Ascending aorta (tissue), 2 donors: ENCODE measurements around the gene NUP50. TPM values are rescaled to one million over a fixed set of nuclear protein-coding genes. Genes with fewer than 3 reads are reported as not detected.

Experiments
- DNase-seq, 2 donors: peaks; one replicate each; pipeline ENCODE4 v3.0.0-alpha.2; 2019; ENCODE audit warnings: low spot score in 2 of 2
- H3K27ac ChIP-seq, 2 donors: fragments of 200-600 bp; sonication (generic); one replicate each; pipeline ENCODE4 v1.5.1; 2016 to 2017; ENCODE audit warnings: mild to moderate bottlenecking in 1 of 2
- H3K27me3 ChIP-seq: fragments of 200-600 bp; sonication (generic); one replicate; pipeline ENCODE4 v1.5.1; 2017
- H3K36me3 ChIP-seq, 2 donors: fragments of 200-600 bp; sonication (generic); one replicate each; pipeline ENCODE4 v1.5.1; 2016
- H3K4me1 ChIP-seq, 2 donors: fragments of 200-600 bp; sonication (generic); one replicate each; pipeline ENCODE4 v1.5.1; 2016 to 2017; ENCODE audit warnings: mild to moderate bottlenecking in 1 of 2
- H3K4me3 ChIP-seq, 2 donors: fragments of 200-600 bp; sonication (generic); one replicate each; pipeline ENCODE4 v1.5.1; 2016 to 2017; ENCODE audit warnings: mild to moderate bottlenecking in 1 of 2
- H3K9me3 ChIP-seq, 2 donors: fragments of 200-600 bp; sonication (generic); one replicate each; pipeline ENCODE4 v1.5.1; 2016
- CTCF ChIP-seq, 3 experiments: fragments of 200-600 bp in 2 of 3; fragments of 450-650 bp in 1 of 3; sonication (generic) in 2 of 3; IDR thresholded peaks; one replicate each; pipeline ENCODE4 v1.5.1; 2016 to 2019; ENCODE audit warnings: antibody characterized with exemption in 3 of 3, mild to moderate bottlenecking in 1 of 3, moderate library complexity in 1 of 3
- intact Hi-C: fragments of 100-400 bp; cut with DNase I; formaldehyde crosslinking; loops from one replicate; pipeline ENCODE4 v1.15.1; 2023
- total RNA-seq: library from RNA; depleted of rRNA; stranded (reverse); fragments of >200 nt; gene quantifications from one replicate; pipeline ENCODE4 v1.1.0, GENCODE V29; 2016

NUP50 gene
- total RNA-seq, 1 donor from 2014 or later = 75.8 TPM

- peak overlapping the region in 1 of 2 donors; percentile 21 for H3K27ac ChIP-seq
- no peak overlapping the region for H3K4me3 ChIP-seq
- intact Hi-C loops = no loop called here
- H3K9me3 ChIP-seq = no peaks in the 10 kb centered on the region
- H3K4me1 ChIP-seq = peaks cover 5 to 6% of the 10 kb centered on the region in 2 donors
- DNase-seq = peak in 1 of 2 donors; percentile 41
- no peaks in the 10 kb centered on the region for H3K36me3 ChIP-seq
- H3K27me3 ChIP-seq = no peaks in the 10 kb centered on the region
- TF ChIP-seq CTCF (IDR thresholded peaks at IDR 0.05) = no peak
These were observed 64.1 kb downstream of the NUP50 start for GRCh38 chr22:45227645-45228400.

GRCh38 chr22:45228401-45228754 lies 64.7 kb downstream of the NUP50 start:
- no peak for TF ChIP-seq CTCF (IDR thresholded peaks at IDR 0.05)
- Histone ChIP-seq H3K4me1 (peaks cover 5 to 6% of the 10 kb centered on the region in 2 donors), H3K4me3 (no peak overlapping the region), H3K9me3 (no peaks in the 10 kb centered on the region), H3K36me3 (no peaks in the 10 kb centered on the region), H3K27ac (peak overlapping the region in 1 of 2 donors; percentile 21), H3K27me3 (no peaks in the 10 kb centered on the region)
- intact Hi-C loops = no loop called here
- peak in 1 of 2 donors; percentile 63 for DNase-seq

GRCh38 chr22:45229181-45229580 lies 65.5 kb downstream of the NUP50 start:
- TF ChIP-seq CTCF (IDR thresholded peaks at IDR 0.05) = no peak
- intact Hi-C loops = no loop called here
- no peak overlapping the region for H3K27ac ChIP-seq
- no peak for DNase-seq
- no peaks in the 10 kb centered on the region for H3K9me3 ChIP-seq
- no peaks in the 10 kb centered on the region for H3K27me3 ChIP-seq
- no peaks in the 10 kb centered on the region for H3K36me3 ChIP-seq
- H3K4me3 ChIP-seq = no peak overlapping the region
- peaks cover 5 to 6% of the 10 kb centered on the region in 2 donors for H3K4me1 ChIP-seq

- no peak overlapping the region for H3K27ac ChIP-seq
- no peak for TF ChIP-seq CTCF (IDR thresholded peaks at IDR 0.05)
- no peak overlapping the region for H3K4me3 ChIP-seq
- intact Hi-C loops = no loop called here
- DNase-seq = no peak
- H3K27me3 ChIP-seq = no peaks in the 10 kb centered on the region
- H3K9me3 ChIP-seq = no peaks in the 10 kb centered on the region
- peaks cover 5 to 6% of the 10 kb centered on the region in 2 donors for H3K4me1 ChIP-seq
- H3K36me3 ChIP-seq = no peaks in the 10 kb centered on the region
These were observed 66.4 kb downstream of the NUP50 start for GRCh38 chr22:45230026-45230721.

- H3K27me3 ChIP-seq = no peaks in the 10 kb centered on the region
- intact Hi-C loops = no loop called here
- H3K4me3 ChIP-seq = no peak overlapping the region
- H3K36me3 ChIP-seq = no peaks in the 10 kb centered on the region
- TF ChIP-seq CTCF (IDR thresholded peaks at IDR 0.05) = no peak
- no peak for DNase-seq
- H3K27ac ChIP-seq = no peak overlapping the region
- H3K9me3 ChIP-seq = no peaks in the 10 kb centered on the region
- peaks cover 5 to 6% of the 10 kb centered on the region in 2 donors for H3K4me1 ChIP-seq
These were observed 67.6 kb downstream of the NUP50 start for GRCh38 chr22:45231293-45231692.
